ENCODE measurements around the gene ADCY2.

- TF ChIP-seq ZC3H10 (CRISPR knock-in tag; IDR thresholded peaks at IDR 0.05) (no peak), OSR1 (CRISPR knock-in tag; IDR thresholded peaks at IDR 0.05) (no peak), ZNF70 (CRISPR knock-in tag; IDR thresholded peaks at IDR 0.05) (no peak), GLIS3 (CRISPR knock-in tag; IDR thresholded peaks at IDR 0.05) (no peak), ZFP30 (CRISPR knock-in tag; IDR thresholded peaks at IDR 0.05) (no peak), SNAI2 (CRISPR knock-in tag; IDR thresholded peaks at IDR 0.05) (no peak), TOX (CRISPR knock-in tag; IDR thresholded peaks at IDR 0.05; ENCODE audit: borderline replicate concordance) (no peak), CREB5 (CRISPR knock-in tag; IDR thresholded peaks at IDR 0.05; ENCODE audit: low read depth) (no peak), BACH2 (CRISPR knock-in tag; IDR thresholded peaks at IDR 0.05; ENCODE audit: borderline replicate concordance) (no peak)
- TF ChIP-seq, protein P1, sequence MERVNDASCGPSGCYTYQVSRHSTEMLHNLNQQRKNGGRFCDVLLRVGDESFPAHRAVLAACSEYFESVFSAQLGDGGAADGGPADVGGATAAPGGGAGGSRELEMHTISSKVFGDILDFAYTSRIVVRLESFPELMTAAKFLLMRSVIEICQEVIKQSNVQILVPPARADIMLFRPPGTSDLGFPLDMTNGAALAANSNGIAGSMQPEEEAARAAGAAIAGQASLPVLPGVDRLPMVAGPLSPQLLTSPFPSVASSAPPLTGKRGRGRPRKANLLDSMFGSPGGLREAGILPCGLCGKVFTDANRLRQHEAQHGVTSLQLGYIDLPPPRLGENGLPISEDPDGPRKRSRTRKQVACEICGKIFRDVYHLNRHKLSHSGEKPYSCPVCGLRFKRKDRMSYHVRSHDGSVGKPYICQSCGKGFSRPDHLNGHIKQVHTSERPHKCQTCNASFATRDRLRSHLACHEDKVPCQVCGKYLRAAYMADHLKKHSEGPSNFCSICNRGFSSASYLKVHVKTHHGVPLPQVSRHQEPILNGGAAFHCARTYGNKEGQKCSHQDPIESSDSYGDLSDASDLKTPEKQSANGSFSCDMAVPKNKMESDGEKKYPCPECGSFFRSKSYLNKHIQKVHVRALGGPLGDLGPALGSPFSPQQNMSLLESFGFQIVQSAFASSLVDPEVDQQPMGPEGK (CRISPR knock-in tag; IDR thresholded peaks at IDR 0.05; ENCODE audit: borderline replicate concordance), result no peak
- TF ChIP-seq, protein P2, sequence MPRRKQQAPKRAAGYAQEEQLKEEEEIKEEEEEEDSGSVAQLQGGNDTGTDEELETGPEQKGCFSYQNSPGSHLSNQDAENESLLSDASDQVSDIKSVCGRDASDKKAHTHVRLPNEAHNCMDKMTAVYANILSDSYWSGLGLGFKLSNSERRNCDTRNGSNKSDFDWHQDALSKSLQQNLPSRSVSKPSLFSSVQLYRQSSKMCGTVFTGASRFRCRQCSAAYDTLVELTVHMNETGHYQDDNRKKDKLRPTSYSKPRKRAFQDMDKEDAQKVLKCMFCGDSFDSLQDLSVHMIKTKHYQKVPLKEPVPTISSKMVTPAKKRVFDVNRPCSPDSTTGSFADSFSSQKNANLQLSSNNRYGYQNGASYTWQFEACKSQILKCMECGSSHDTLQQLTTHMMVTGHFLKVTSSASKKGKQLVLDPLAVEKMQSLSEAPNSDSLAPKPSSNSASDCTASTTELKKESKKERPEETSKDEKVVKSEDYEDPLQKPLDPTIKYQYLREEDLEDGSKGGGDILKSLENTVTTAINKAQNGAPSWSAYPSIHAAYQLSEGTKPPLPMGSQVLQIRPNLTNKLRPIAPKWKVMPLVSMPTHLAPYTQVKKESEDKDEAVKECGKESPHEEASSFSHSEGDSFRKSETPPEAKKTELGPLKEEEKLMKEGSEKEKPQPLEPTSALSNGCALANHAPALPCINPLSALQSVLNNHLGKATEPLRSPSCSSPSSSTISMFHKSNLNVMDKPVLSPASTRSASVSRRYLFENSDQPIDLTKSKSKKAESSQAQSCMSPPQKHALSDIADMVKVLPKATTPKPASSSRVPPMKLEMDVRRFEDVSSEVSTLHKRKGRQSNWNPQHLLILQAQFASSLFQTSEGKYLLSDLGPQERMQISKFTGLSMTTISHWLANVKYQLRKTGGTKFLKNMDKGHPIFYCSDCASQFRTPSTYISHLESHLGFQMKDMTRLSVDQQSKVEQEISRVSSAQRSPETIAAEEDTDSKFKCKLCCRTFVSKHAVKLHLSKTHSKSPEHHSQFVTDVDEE (CRISPR knock-in tag; IDR thresholded peaks at IDR 0.05), result no peak
- TF ChIP-seq, protein P3, sequence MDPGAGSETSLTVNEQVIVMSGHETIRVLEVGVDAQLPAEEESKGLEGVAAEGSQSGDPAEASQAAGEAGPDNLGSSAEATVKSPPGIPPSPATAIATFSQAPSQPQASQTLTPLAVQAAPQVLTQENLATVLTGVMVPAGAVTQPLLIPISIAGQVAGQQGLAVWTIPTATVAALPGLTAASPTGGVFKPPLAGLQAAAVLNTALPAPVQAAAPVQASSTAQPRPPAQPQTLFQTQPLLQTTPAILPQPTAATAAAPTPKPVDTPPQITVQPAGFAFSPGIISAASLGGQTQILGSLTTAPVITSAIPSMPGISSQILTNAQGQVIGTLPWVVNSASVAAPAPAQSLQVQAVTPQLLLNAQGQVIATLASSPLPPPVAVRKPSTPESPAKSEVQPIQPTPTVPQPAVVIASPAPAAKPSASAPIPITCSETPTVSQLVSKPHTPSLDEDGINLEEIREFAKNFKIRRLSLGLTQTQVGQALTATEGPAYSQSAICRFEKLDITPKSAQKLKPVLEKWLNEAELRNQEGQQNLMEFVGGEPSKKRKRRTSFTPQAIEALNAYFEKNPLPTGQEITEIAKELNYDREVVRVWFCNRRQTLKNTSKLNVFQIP (CRISPR knock-in tag; IDR thresholded peaks at IDR 0.05; ENCODE audit: borderline replicate concordance, low read depth), result no peak
These were observed 28.2 kb upstream of the ADCY2 start for GRCh38 chr5:7367780-7368179.

All from SK-N-SH treated with all-trans-retinoic acid at 6 μM for 48 hours (cell line).